Trophoblast cell (in vitro differentiated cells and primary cell): ENCODE measurements around the gene CRCP. TPM values are rescaled to one million over a fixed set of nuclear protein-coding genes. Genes with fewer than 3 reads are reported as not detected.
A peak's percentile ranks its signal among the peaks of the same experiment; 100 is the strongest.
"Not testable (repeated sequence)": the region's sequence is repeated elsewhere in the genome, so short reads cannot be mapped to it uniquely, and the experiment has no call there.

ENCODE experiments used
- DNase-seq, 2 donors: peaks; one replicate each; pipeline ENCODE4 v3.0.0-alpha.2; 2016
- H2AFZ ChIP-seq: 2 replicates; pipeline ENCODE4 v1.6.1; 2013; ENCODE audit warnings: low read length, moderate library complexity, mild to moderate bottlenecking; ENCODE audit not compliant: insufficient read depth, poor library complexity
- H2AK5ac ChIP-seq: 2 replicates; pipeline ENCODE4 v1.6.1; 2013; ENCODE audit warnings: mild to moderate bottlenecking, low read length
- H2BK120ac ChIP-seq: 2 replicates; pipeline ENCODE4 v1.6.1; 2013; ENCODE audit warnings: low read length, mild to moderate bottlenecking, moderate library complexity; ENCODE audit not compliant: insufficient read depth, poor library complexity
- H2BK12ac ChIP-seq: 2 replicates; pipeline ENCODE4 v1.6.1; 2013; ENCODE audit warnings: mild to moderate bottlenecking, low read length, moderate library complexity
- H2BK5ac ChIP-seq: 2 replicates; pipeline ENCODE4 v1.6.1; 2013; ENCODE audit warnings: low read length, low read depth, moderate library complexity, mild to moderate bottlenecking; ENCODE audit not compliant: poor library complexity
- H3K14ac ChIP-seq: 2 replicates; pipeline ENCODE4 v1.6.1; 2013; ENCODE audit warnings: mild to moderate bottlenecking, low read length
- H3K18ac ChIP-seq: 2 replicates; pipeline ENCODE4 v1.6.1; 2013; ENCODE audit warnings: mild to moderate bottlenecking, low read length
- H3K23ac ChIP-seq: 2 replicates; pipeline ENCODE4 v1.6.1; 2013; ENCODE audit warnings: low read length
- H3K27ac ChIP-seq: 2 replicates; pipeline ENCODE4 v1.5.1; 2013; ENCODE audit warnings: low read depth, mild to moderate bottlenecking, inconsistent platforms, low read length, moderate library complexity
- H3K27me3 ChIP-seq: 2 replicates; pipeline ENCODE4 v1.6.1; 2013; ENCODE audit warnings: inconsistent platforms, mild to moderate bottlenecking, low read length, moderate library complexity; ENCODE audit not compliant: insufficient read depth
- H3K36me3 ChIP-seq, 2 experiments: 1 replicate in 1 of 2; 2 replicates in 1 of 2; pipeline ENCODE4 v1.6.1; 2013; ENCODE audit warnings: low read length in 2 of 2, mild to moderate bottlenecking in 2 of 2, moderate library complexity in 1 of 2; ENCODE audit not compliant: insufficient read depth in 2 of 2, control insufficient read depth in 1 of 2
- H3K4ac ChIP-seq: 2 replicates; pipeline ENCODE4 v1.6.1; 2013; ENCODE audit warnings: low read depth, mild to moderate bottlenecking, low read length, moderate library complexity
- H3K4me1 ChIP-seq, 2 experiments: 1 replicate in 1 of 2; 2 replicates in 1 of 2; pipeline ENCODE4 v1.6.1; 2013; ENCODE audit warnings: low read length in 2 of 2, mild to moderate bottlenecking in 2 of 2, moderate library complexity in 1 of 2; ENCODE audit not compliant: insufficient read depth in 2 of 2, control insufficient read depth in 1 of 2
- H3K4me2 ChIP-seq: 2 replicates; pipeline ENCODE4 v1.6.1; 2013; ENCODE audit warnings: inconsistent platforms, mild to moderate bottlenecking, low read length, moderate library complexity
- H3K4me3 ChIP-seq: 2 replicates; pipeline ENCODE4 v1.5.1; 2013; ENCODE audit warnings: mild to moderate bottlenecking, low read depth, low read length, inconsistent platforms
- H3K79me1 ChIP-seq: one replicate; pipeline ENCODE4 v1.6.1; 2013; ENCODE audit warnings: low read length
- H3K79me2 ChIP-seq: 2 replicates; pipeline ENCODE4 v1.6.1; 2013; ENCODE audit warnings: low read length, mild to moderate bottlenecking; ENCODE audit not compliant: control insufficient read depth, insufficient read depth, poor library complexity
- H3K9ac ChIP-seq: 2 replicates; pipeline ENCODE4 v1.6.1; 2013; ENCODE audit warnings: mild to moderate bottlenecking, low read length
- H3K9me3 ChIP-seq: 2 replicates; pipeline ENCODE4 v1.6.1; 2013; ENCODE audit warnings: low read depth, mild to moderate bottlenecking, control low read depth, inconsistent platforms, low read length; ENCODE audit not compliant: insufficient read depth
- H4K12ac ChIP-seq: 2 replicates; pipeline ENCODE4 v1.6.1; 2013; ENCODE audit warnings: low read depth, mild to moderate bottlenecking, low read length, moderate library complexity
- H4K8ac ChIP-seq: 2 replicates; pipeline ENCODE4 v1.6.1; 2013; ENCODE audit warnings: low read depth, mild to moderate bottlenecking, low read length, moderate library complexity
- H4K91ac ChIP-seq: one replicate; pipeline ENCODE4 v1.6.1; 2013; ENCODE audit warnings: low read depth, mild to moderate bottlenecking, low read length, moderate library complexity
- WGBS: extraction: QIAGEN DNeasy Blood & Tissue Kit; methylation state at CpG from one replicate; pipeline ENCODE4 v1.1.7; 2013; ENCODE audit warnings: missing lambda C conversion rate; ENCODE audit not compliant: insufficient read length, insufficient coverage; ENCODE audit errors: extremely low coverage; 5-methylcytosine and 5-hydroxymethylcytosine counted together
- polyA plus RNA-seq: library from polyadenylated mRNA; stranded (reverse); fragments of 200-250 nt; gene quantifications from 2 replicates; pipeline ENCODE4 v1.2.3, GENCODE V29; 2013

Gene CRCP
- polyA plus RNA-seq, result 12.0 and 12.2 TPM in 2 replicates

GRCh38 chr7:66114743-66115649 is at the start of gene CRCP:
TSS of gene CRCP (plus strand) at chr7:66114847. CDS start at chr7:66114963, 116 bp downstream.
- H3K23ac ChIP-seq, result no peak within 1 kb of the TSS
- peak within 1 kb of the TSS; percentile 62 for H2AK5ac ChIP-seq
- H4K12ac ChIP-seq, result peak within 1 kb of the TSS; percentile 97
- DNase-seq, result peak; percentile 42 to 72
- peak within 1 kb of the TSS; percentile 96 for H4K91ac ChIP-seq
- H3K18ac ChIP-seq, result peak within 1 kb of the TSS; percentile 87
- peak within 1 kb of the TSS; percentile 87 for H2BK5ac ChIP-seq
- peak within 1 kb of the TSS; percentile 99 for H3K14ac ChIP-seq
- H2AFZ ChIP-seq, result peak within 1 kb of the TSS; percentile 98
- peak within 1 kb of the TSS; percentile 97 for H3K9ac ChIP-seq
- H3K36me3 ChIP-seq, result no peaks in the 10 kb centered on the region
- peak within 1 kb of the TSS; percentile 56 for H3K4ac ChIP-seq
- no peaks in the 10 kb centered on the region for H3K9me3 ChIP-seq
- H3K4me2 ChIP-seq, result peak within 1 kb of the TSS; percentile 62
- H3K27ac ChIP-seq, result peak within 1 kb of the TSS; percentile 85
- WGBS, result no CpG with 5 or more reads among the region's 67 CpGs
- H3K79me1 ChIP-seq, result peaks cover 5% of the 10 kb centered on the region
- H2BK12ac ChIP-seq, result no peak within 1 kb of the TSS
- peaks cover 10% of the 10 kb centered on the region for H3K79me2 ChIP-seq
- H2BK120ac ChIP-seq, result peak within 1 kb of the TSS; percentile 89
- H3K4me3 ChIP-seq, result peak within 1 kb of the TSS; percentile 95
- H3K4me1 ChIP-seq, result peaks cover 2 to 3% of the 10 kb centered on the region in 2 experiments
- H4K8ac ChIP-seq, result peak within 1 kb of the TSS; percentile 94
- H3K27me3 ChIP-seq, result no peaks in the 10 kb centered on the region

GRCh38 chr7:66069732-66070131 is 44.9 kb upstream of the CRCP start:
- H4K91ac ChIP-seq, result no peak overlapping the region
- no peak overlapping the region for H3K4me3 ChIP-seq
- no peaks in the 10 kb centered on the region for H3K79me1 ChIP-seq
- H3K4ac ChIP-seq, result no peak overlapping the region
- no peak overlapping the region for H3K23ac ChIP-seq
- no peak overlapping the region for H3K18ac ChIP-seq
- H3K4me1 ChIP-seq, result no peaks in the 10 kb centered on the region
- no peak overlapping the region for H2BK5ac ChIP-seq
- H2BK12ac ChIP-seq, result no peak overlapping the region
- H3K9me3 ChIP-seq, result no peaks in the 10 kb centered on the region
- no peak overlapping the region for H2BK120ac ChIP-seq
- no peaks in the 10 kb centered on the region for H3K27me3 ChIP-seq
- H3K9ac ChIP-seq, result no peak overlapping the region
- no peak overlapping the region for H4K8ac ChIP-seq
- H2AFZ ChIP-seq, result no peak overlapping the region
- no peak overlapping the region for H2AK5ac ChIP-seq
- no CpG with 5 or more reads among the region's 4 CpGs for WGBS
- DNase-seq, result no peak
- no peak overlapping the region for H3K27ac ChIP-seq
- H3K79me2 ChIP-seq, result no peaks in the 10 kb centered on the region
- no peaks in the 10 kb centered on the region for H3K36me3 ChIP-seq
- H4K12ac ChIP-seq, result no peak overlapping the region
- no peak overlapping the region for H3K14ac ChIP-seq
- H3K4me2 ChIP-seq, result no peak overlapping the region

- no peak overlapping the region for H4K91ac ChIP-seq
- no CpG with 5 or more reads among the region's 1 CpG for WGBS
- H3K9ac ChIP-seq, result no peak overlapping the region
- no peak overlapping the region for H3K27ac ChIP-seq
- H3K18ac ChIP-seq, result no peak overlapping the region
- no peak overlapping the region for H4K8ac ChIP-seq
- H3K79me1 ChIP-seq, result peaks cover under 1% of the 10 kb centered on the region
- no peak overlapping the region for H2BK12ac ChIP-seq
- H3K4me2 ChIP-seq, result no peak overlapping the region
- H2BK5ac ChIP-seq, result no peak overlapping the region
- no peak overlapping the region for H2AFZ ChIP-seq
- H2BK120ac ChIP-seq, result no peak overlapping the region
- H3K36me3 ChIP-seq, result no peaks in the 10 kb centered on the region
- H3K4me3 ChIP-seq, result no peak overlapping the region
- no peak overlapping the region for H3K23ac ChIP-seq
- no peaks in the 10 kb centered on the region for H3K4me1 ChIP-seq
- H3K14ac ChIP-seq, result no peak overlapping the region
- H2AK5ac ChIP-seq, result no peak overlapping the region
- DNase-seq, result no peak
- no peak overlapping the region for H4K12ac ChIP-seq
- no peaks in the 10 kb centered on the region for H3K79me2 ChIP-seq
- H3K4ac ChIP-seq, result no peak overlapping the region
- no peaks in the 10 kb centered on the region for H3K27me3 ChIP-seq
- H3K9me3 ChIP-seq, result no peaks in the 10 kb centered on the region
Observed at GRCh38 chr7:66070222-66070621, 44.4 kb upstream of the CRCP start.

- no CpG with 5 or more reads among the region's 7 CpGs for WGBS
Observed at GRCh38 chr7:66072208-66072607, 42.4 kb upstream of the CRCP start.

More at GRCh38 chr7:66072208-66072607, 42.4 kb upstream of the CRCP start:
- H4K8ac ChIP-seq, H3K4me3 ChIP-seq, H3K9ac ChIP-seq, H3K4me1 ChIP-seq, H2BK120ac ChIP-seq, H4K12ac ChIP-seq, H3K4ac ChIP-seq, H3K79me2 ChIP-seq, H4K91ac ChIP-seq, H2AK5ac ChIP-seq, H3K23ac ChIP-seq, H3K4me2 ChIP-seq, H2BK5ac ChIP-seq, DNase-seq, H3K9me3 ChIP-seq, H3K14ac ChIP-seq, H2AFZ ChIP-seq, H3K18ac ChIP-seq, H2BK12ac ChIP-seq, H3K27ac ChIP-seq, H3K79me1 ChIP-seq, H3K36me3 ChIP-seq, H3K27me3 ChIP-seq: not testable (repeated sequence)
